ENCODE data around the gene XCL1. TPM values are rescaled to one million over a fixed set of nuclear protein-coding genes. Genes with fewer than 3 reads are reported as not detected.
"Not testable (repeated sequence)": the region's sequence is repeated elsewhere in the genome, so short reads cannot be mapped to it uniquely, and the experiment has no call there.

Gene XCL1
- 0.59 TPM in 1 of 2 replicates, not detected in the other for total RNA-seq (ENCODE audit: low replicate concordance)

- H3K79me2 ChIP-seq (ENCODE audit: low read depth); H3K9me3 Mint-ChIP-seq; H3K4me3 ChIP-seq; H3K27ac Mint-ChIP-seq; H3K9ac ChIP-seq; H3F3A ChIP-seq (ENCODE audit: low read depth); DNase-seq (ENCODE audit: low spot score); H3K4me3 Mint-ChIP-seq; H3K4me1 Mint-ChIP-seq; H3K27me3 Mint-ChIP-seq (ENCODE audit: insufficient read depth, low read depth); H2AFZ ChIP-seq (replicated peaks); H4K20me1 ChIP-seq (ENCODE audit: low read depth); H3K36me3 Mint-ChIP-seq; H3K9me3 ChIP-seq (ENCODE audit: low read depth); H3K36me3 ChIP-seq; H3K4me2 ChIP-seq; H3K27ac ChIP-seq; H3K27me3 ChIP-seq; H3K4me1 ChIP-seq: not testable (repeated sequence)
These were observed at the start of gene XCL1 for GRCh38 chr1:168576245-168576688. Gene XCL1, plus strand, starts transcription at chr1:168576605. Its CDS starts 33 bp downstream, at chr1:168576638.

GRCh38 chr1:168529518-168529917 lies 46.9 kb upstream of the XCL1 start:
- no peaks in the 10 kb centered on the region for H3K4me1 ChIP-seq
- H3K79me2 ChIP-seq (ENCODE audit: low read depth), result no peaks in the 10 kb centered on the region
- Mint-ChIP-seq H3K4me1 (no peaks in the 10 kb centered on the region), H3K4me3 (no peak overlapping the region), H3K27me3 (ENCODE audit: insufficient read depth, low read depth) (peaks cover 2% of the 10 kb centered on the region), H3K36me3 (no peaks in the 10 kb centered on the region), H3K9me3 (no peaks in the 10 kb centered on the region), H3K27ac (no peak overlapping the region)
- no peak for TF ChIP-seq EZH2 (IDR thresholded peaks at IDR 0.05)
- no peak for TF ChIP-seq CTCF (IDR thresholded peaks at IDR 0.05)
- no peak for TF ChIP-seq EZH2phosphoT487 (IDR thresholded peaks at IDR 0.05)
- H3K27ac ChIP-seq, result no peak overlapping the region
- H2AFZ ChIP-seq (replicated peaks), result no peak overlapping the region
- H3K4me2 ChIP-seq, result no peak overlapping the region
- no peaks in the 10 kb centered on the region for H4K20me1 ChIP-seq (ENCODE audit: low read depth)
- H3K9ac ChIP-seq, result no peak overlapping the region
- no peaks in the 10 kb centered on the region for H3K36me3 ChIP-seq
- DNase-seq (ENCODE audit: low spot score), result no peak
- H3K4me3 ChIP-seq, result no peak overlapping the region
- H3K27me3 ChIP-seq, result no peaks in the 10 kb centered on the region
- H3K9me3 ChIP-seq (ENCODE audit: low read depth), result no peaks in the 10 kb centered on the region
- H3F3A ChIP-seq (ENCODE audit: low read depth), result no peaks in the 10 kb centered on the region

- Histone ChIP-seq H3K27me3 (no peaks in the 10 kb centered on the region), H3K4me3 (no peak overlapping the region), H3F3A (ENCODE audit: low read depth) (no peaks in the 10 kb centered on the region), H3K4me1 (no peaks in the 10 kb centered on the region), H4K20me1 (ENCODE audit: low read depth) (no peaks in the 10 kb centered on the region), H3K9me3 (ENCODE audit: low read depth) (no peaks in the 10 kb centered on the region), H3K36me3 (no peaks in the 10 kb centered on the region), H3K79me2 (ENCODE audit: low read depth) (no peaks in the 10 kb centered on the region), H3K27ac (no peak overlapping the region), H2AFZ (replicated peaks) (no peak overlapping the region), H3K4me2 (no peak overlapping the region), H3K9ac (no peak overlapping the region)
- no peaks in the 10 kb centered on the region for H3K36me3 Mint-ChIP-seq
- peaks cover 2% of the 10 kb centered on the region for H3K27me3 Mint-ChIP-seq (ENCODE audit: insufficient read depth, low read depth)
- no peak for TF ChIP-seq EZH2 (IDR thresholded peaks at IDR 0.05)
- no peak overlapping the region for H3K4me3 Mint-ChIP-seq
- no peak for DNase-seq (ENCODE audit: low spot score)
- H3K4me1 Mint-ChIP-seq, result no peaks in the 10 kb centered on the region
- H3K27ac Mint-ChIP-seq, result no peak overlapping the region
- no peaks in the 10 kb centered on the region for H3K9me3 Mint-ChIP-seq
These were observed 44.6 kb upstream of the XCL1 start for GRCh38 chr1:168531615-168532345.

- DNase-seq (ENCODE audit: low spot score), result no peak
- Histone ChIP-seq H4K20me1 (ENCODE audit: low read depth) (no peaks in the 10 kb centered on the region), H3K4me2 (no peak overlapping the region), H3K79me2 (ENCODE audit: low read depth) (no peaks in the 10 kb centered on the region), H3K36me3 (no peaks in the 10 kb centered on the region), H3K27ac (no peak overlapping the region), H3K27me3 (no peaks in the 10 kb centered on the region), H3K4me3 (no peak overlapping the region), H3K9me3 (ENCODE audit: low read depth) (no peaks in the 10 kb centered on the region), H3F3A (ENCODE audit: low read depth) (no peaks in the 10 kb centered on the region), H2AFZ (replicated peaks) (no peak overlapping the region), H3K9ac (no peak overlapping the region), H3K4me1 (no peaks in the 10 kb centered on the region)
- H3K27ac Mint-ChIP-seq, result no peak overlapping the region
- TF ChIP-seq EZH2 (IDR thresholded peaks at IDR 0.05), result no peak
- no peak for TF ChIP-seq EZH2phosphoT487 (IDR thresholded peaks at IDR 0.05)
- TF ChIP-seq CTCF (IDR thresholded peaks at IDR 0.05), result no peak
- H3K9me3 Mint-ChIP-seq, result no peaks in the 10 kb centered on the region
- no peaks in the 10 kb centered on the region for H3K36me3 Mint-ChIP-seq
- H3K4me3 Mint-ChIP-seq, result no peak overlapping the region
- H3K27me3 Mint-ChIP-seq (ENCODE audit: insufficient read depth, low read depth), result no peaks in the 10 kb centered on the region
- no peaks in the 10 kb centered on the region for H3K4me1 Mint-ChIP-seq
These were observed 40.9 kb upstream of the XCL1 start for GRCh38 chr1:168535536-168535935.

- H3K9ac ChIP-seq; H3K4me1 ChIP-seq; H3K36me3 ChIP-seq; H3K36me3 Mint-ChIP-seq; H3K4me2 ChIP-seq; H3K27me3 ChIP-seq; H3K9me3 Mint-ChIP-seq; H3K9me3 ChIP-seq (ENCODE audit: low read depth); H3K27ac ChIP-seq; H3F3A ChIP-seq (ENCODE audit: low read depth); DNase-seq (ENCODE audit: low spot score); H3K4me1 Mint-ChIP-seq; H3K27ac Mint-ChIP-seq; H4K20me1 ChIP-seq (ENCODE audit: low read depth); H2AFZ ChIP-seq (replicated peaks); H3K27me3 Mint-ChIP-seq (ENCODE audit: insufficient read depth, low read depth); H3K4me3 ChIP-seq; H3K4me3 Mint-ChIP-seq; H3K79me2 ChIP-seq (ENCODE audit: low read depth): not testable (repeated sequence)
These were observed 35.6 kb upstream of the XCL1 start for GRCh38 chr1:168540798-168541197.

GRCh38 chr1:168542978-168543377 lies 33.4 kb upstream of the XCL1 start:
- H3F3A ChIP-seq (ENCODE audit: low read depth); H3K79me2 ChIP-seq (ENCODE audit: low read depth); H3K27me3 Mint-ChIP-seq (ENCODE audit: insufficient read depth, low read depth); H3K36me3 ChIP-seq; H3K9me3 ChIP-seq (ENCODE audit: low read depth); H2AFZ ChIP-seq (replicated peaks); H3K4me1 ChIP-seq; DNase-seq (ENCODE audit: low spot score); H3K27ac ChIP-seq; H3K27me3 ChIP-seq; H3K4me3 ChIP-seq; H3K9me3 Mint-ChIP-seq; H3K36me3 Mint-ChIP-seq; H3K9ac ChIP-seq; H3K4me3 Mint-ChIP-seq; H4K20me1 ChIP-seq (ENCODE audit: low read depth); H3K4me2 ChIP-seq; H3K4me1 Mint-ChIP-seq; H3K27ac Mint-ChIP-seq: not testable (repeated sequence)

Measured in neural progenitor cell (in vitro differentiated cells).